ENCODE results near the gene CPLX4. TPM values are rescaled to one million over a fixed set of nuclear protein-coding genes. Genes with fewer than 3 reads are reported as not detected.
"Not testable (repeated sequence)": the region's sequence is repeated elsewhere in the genome, so short reads cannot be mapped to it uniquely, and the experiment has no call there.

Gene CPLX4
- polyA plus RNA-seq, 1 donor = not detected

GRCh38 chr18:59271606-59272220, 46.7 kb downstream of the CPLX4 start:
- no peak for DNase-seq (ENCODE audit: low read depth)

- DNase-seq (ENCODE audit: low read depth) = no peak
These were observed 47.7 kb downstream of the CPLX4 start for GRCh38 chr18:59270689-59271257.

- DNase-seq (ENCODE audit: low read depth) = no peak
These were observed 48.8 kb downstream of the CPLX4 start for GRCh38 chr18:59269563-59270119.

GRCh38 chr18:59268721-59269562, 49.5 kb downstream of the CPLX4 start:
- DNase-seq (ENCODE audit: low read depth) = no peak

GRCh38 chr18:59268127-59268720, 50.2 kb downstream of the CPLX4 start:
- no peak for DNase-seq (ENCODE audit: low read depth)

GRCh38 chr18:59267503-59268126, 50.8 kb downstream of the CPLX4 start:
- DNase-seq (ENCODE audit: low read depth) = no peak

GRCh38 chr18:59266886-59267502, 51.5 kb downstream of the CPLX4 start:
- no peak for DNase-seq (ENCODE audit: low read depth)

- DNase-seq (ENCODE audit: low read depth) = no peak
These were observed 52.0 kb downstream of the CPLX4 start for GRCh38 chr18:59266459-59266858.

GRCh38 chr18:59265974-59266369, 52.5 kb downstream of the CPLX4 start:
- DNase-seq (ENCODE audit: low read depth) = no peak

GRCh38 chr18:59265246-59265973, 53.0 kb downstream of the CPLX4 start:
- DNase-seq (ENCODE audit: low read depth) = no peak

GRCh38 chr18:59264651-59265245, 53.7 kb downstream of the CPLX4 start:
- DNase-seq (ENCODE audit: low read depth) = no peak

GRCh38 chr18:59264121-59264571, 54.3 kb downstream of the CPLX4 start:
- no peak for DNase-seq (ENCODE audit: low read depth)

GRCh38 chr18:59263661-59264060, 54.8 kb downstream of the CPLX4 start:
- DNase-seq (ENCODE audit: low read depth) = no peak

- not testable (repeated sequence) for DNase-seq (ENCODE audit: low read depth)
These were observed 56.2 kb downstream of the CPLX4 start for GRCh38 chr18:59262243-59262642.

GRCh38 chr18:59261842-59262241, 56.6 kb downstream of the CPLX4 start:
- not testable (repeated sequence) for DNase-seq (ENCODE audit: low read depth)

GRCh38 chr18:59255491-59255890, 63.0 kb downstream of the CPLX4 start:
- not testable (repeated sequence) for DNase-seq (ENCODE audit: low read depth)

GRCh38 chr18:59249199-59249774, 69.2 kb downstream of the CPLX4 start:
- peak; percentile 89 for DNase-seq (ENCODE audit: low read depth)

GRCh38 chr18:59246796-59247195, 71.7 kb downstream of the CPLX4 start:
- no peak for DNase-seq (ENCODE audit: low read depth)

Measured in forelimb muscle (tissue), 1 donor.